Measurements from ENCODE around the gene MRE11. TPM values are rescaled to one million over a fixed set of nuclear protein-coding genes. Genes with fewer than 3 reads are reported as not detected.
A peak's percentile ranks its signal among the peaks of the same experiment; 100 is the strongest.

MRE11 gene
- total and polyA plus RNA-seq, 9 of the 15 experiments (the other 6 are each of a cell fraction or from before 2014, with no cell fraction given): 18.3 to 45.2 (median 29.1) TPM

- TF ChIP-seq ZFP91 (CRISPR knock-in tag; IDR thresholded peaks at IDR 0.05): no peak
- no peak for TF ChIP-seq THRAP3 (IDR thresholded peaks at IDR 0.05; ENCODE audit: borderline replicate concordance)
- TF ChIP-seq POU5F1 (IDR thresholded peaks at IDR 0.05; ENCODE audit: borderline replicate concordance, low read depth, low read length, partially characterized antibody): no peak
- 0 out of 2 replicates have a peak, but pooled peaks have one; percentile 7 for TF ChIP-seq JUND (IDR thresholded peaks at IDR 0.05; ENCODE audit: borderline replicate concordance, low read depth, low read length)
- peak; percentile 28; the same call in 1 of the 3 replicates for TF ChIP-seq JUND (tag; IDR thresholded peaks at IDR 0.05; ENCODE audit: borderline replicate concordance, low read depth, low read length)
- no peak for TF ChIP-seq CEBPB (tag; IDR thresholded peaks at IDR 0.05)
- TF ChIP-seq ILK (tag; IDR thresholded peaks at IDR 0.05; ENCODE audit: borderline replicate concordance, low read depth): no peak
- TF ChIP-seq SRSF9 (IDR thresholded peaks at IDR 0.05; ENCODE audit: borderline replicate concordance, low read depth, low read length): no peak
- no peak for TF ChIP-seq ZNF253 (CRISPR knock-in tag; conservative IDR thresholded peaks at IDR 0.05)
- TF ChIP-seq MEIS2 (IDR thresholded peaks at IDR 0.05; ENCODE audit: partially characterized antibody): peak; percentile 69
- no peak for TF ChIP-seq ZNF830 (CRISPR knock-in tag; IDR thresholded peaks at IDR 0.05)
- peak; percentile 74; the same call in 1 of the 2 replicates for TF ChIP-seq BACH1 (tag; IDR thresholded peaks at IDR 0.05)
- TF ChIP-seq ATF3 (IDR thresholded peaks at IDR 0.05): peak; percentile 37
- TF ChIP-seq ATF3 (CRISPR knock-in tag; conservative IDR thresholded peaks at IDR 0.05): no peak
- no peak for TF ChIP-seq ZNF121 (CRISPR knock-in tag; conservative IDR thresholded peaks at IDR 0.05)
- TF ChIP-seq PTBP1 (IDR thresholded peaks at IDR 0.05; ENCODE audit: low read depth, low read length): no peak
- TF ChIP-seq TCFL5 (CRISPR knock-in tag; conservative IDR thresholded peaks at IDR 0.05): no peak
- TF ChIP-seq NRF1 (conservative IDR thresholded peaks at IDR 0.05 in 1 of 2, IDR thresholded peaks at IDR 0.05 in 1 of 2): no peak
- no peak for TF ChIP-seq ZNF408 (CRISPR knock-in tag; IDR thresholded peaks at IDR 0.05; ENCODE audit: low read depth)
- no peak for TF ChIP-seq TOE1 (IDR thresholded peaks at IDR 0.05; ENCODE audit: borderline replicate concordance)
- no peak for TF ChIP-seq TOE1 (CRISPR knock-in tag; IDR thresholded peaks at IDR 0.05; ENCODE audit: borderline replicate concordance, low read depth)
- no peak for TF ChIP-seq POLR2B (IDR thresholded peaks at IDR 0.05; ENCODE audit: low read depth, partially characterized antibody)
- no peak for TF ChIP-seq CC2D1A (IDR thresholded peaks at IDR 0.05)
- TF ChIP-seq CBFA2T3 (IDR thresholded peaks at IDR 0.05): peak; percentile 38; the same call in 1 of the 2 replicates
- TF ChIP-seq EP300 (IDR thresholded peaks at IDR 0.05; ENCODE audit: low read length): peak; percentile 7; the same call in 1 of the 2 replicates
- no peak for TF ChIP-seq ZNF140 (CRISPR knock-in tag; IDR thresholded peaks at IDR 0.05)
- no peak for TF ChIP-seq HMBOX1 (IDR thresholded peaks at IDR 0.05)
These were observed 36.3 kb downstream of the MRE11 start (continued) for GRCh38 chr11:94457118-94458029.

All from K562 (cell line).